ENCODE results near the gene IRX4. TPM values are rescaled to one million over a fixed set of nuclear protein-coding genes. Genes with fewer than 3 reads are reported as not detected.

Gene IRX4
- total RNA-seq, 2 donors from 2014 or later, result not detected

DNA sequence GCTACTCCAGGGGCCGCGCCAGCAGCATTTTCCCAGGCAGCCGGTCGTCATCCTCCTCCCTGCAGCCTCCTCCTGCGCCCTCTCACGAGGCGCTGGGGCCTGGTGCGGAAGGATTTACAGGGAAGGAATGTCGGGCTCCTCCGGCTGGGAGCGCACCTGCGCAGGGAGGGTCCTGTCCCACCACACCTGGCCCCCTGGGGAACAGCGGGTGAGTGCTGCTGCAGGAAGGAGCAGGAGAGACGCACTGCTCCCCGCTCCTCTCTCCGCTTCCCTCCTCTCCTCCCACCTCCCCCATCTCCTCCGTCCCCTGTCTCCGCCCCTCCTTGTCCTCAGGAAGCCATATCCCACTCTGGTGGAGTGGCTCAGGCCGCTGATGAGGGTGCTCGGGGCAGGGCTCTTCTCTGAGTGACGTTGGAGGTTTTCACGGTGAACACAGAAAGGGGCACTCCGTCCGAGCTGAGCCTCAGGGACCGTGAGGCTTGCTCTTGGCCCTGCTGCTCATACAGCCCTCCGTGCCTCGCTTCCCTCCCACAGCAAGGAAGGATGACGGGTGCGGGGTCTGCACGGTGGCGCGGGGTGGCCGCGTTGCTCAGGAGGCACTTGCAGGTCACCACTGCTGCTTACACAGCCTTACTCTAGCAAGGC, 31.3 kb downstream of the IRX4 start:
- Histone ChIP-seq H3K4me1 (no peaks in the 10 kb centered on the region), H3K27ac (no peak overlapping the region), H3K9me3 (no peaks in the 10 kb centered on the region), H3K27me3 (no peaks in the 10 kb centered on the region), H3K36me3 (replicated peaks in 1 of 2; ENCODE audit: insufficient read depth in 1 of 2, low read depth in 2 of 2) (no peaks in the 10 kb centered on the region), H3K4me3 (no peak overlapping the region)
- ATAC-seq, result no peak
- TF ChIP-seq POLR2A (IDR thresholded peaks at IDR 0.05), result no peak
- TF ChIP-seq, protein P1, sequence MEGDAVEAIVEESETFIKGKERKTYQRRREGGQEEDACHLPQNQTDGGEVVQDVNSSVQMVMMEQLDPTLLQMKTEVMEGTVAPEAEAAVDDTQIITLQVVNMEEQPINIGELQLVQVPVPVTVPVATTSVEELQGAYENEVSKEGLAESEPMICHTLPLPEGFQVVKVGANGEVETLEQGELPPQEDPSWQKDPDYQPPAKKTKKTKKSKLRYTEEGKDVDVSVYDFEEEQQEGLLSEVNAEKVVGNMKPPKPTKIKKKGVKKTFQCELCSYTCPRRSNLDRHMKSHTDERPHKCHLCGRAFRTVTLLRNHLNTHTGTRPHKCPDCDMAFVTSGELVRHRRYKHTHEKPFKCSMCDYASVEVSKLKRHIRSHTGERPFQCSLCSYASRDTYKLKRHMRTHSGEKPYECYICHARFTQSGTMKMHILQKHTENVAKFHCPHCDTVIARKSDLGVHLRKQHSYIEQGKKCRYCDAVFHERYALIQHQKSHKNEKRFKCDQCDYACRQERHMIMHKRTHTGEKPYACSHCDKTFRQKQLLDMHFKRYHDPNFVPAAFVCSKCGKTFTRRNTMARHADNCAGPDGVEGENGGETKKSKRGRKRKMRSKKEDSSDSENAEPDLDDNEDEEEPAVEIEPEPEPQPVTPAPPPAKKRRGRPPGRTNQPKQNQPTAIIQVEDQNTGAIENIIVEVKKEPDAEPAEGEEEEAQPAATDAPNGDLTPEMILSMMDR (IDR thresholded peaks at IDR 0.05), result no peak
- WGBS, 2 donors, result 3 to 6% methylated on average over 22 to 34 of the region's 34 CpGs
- DNase-seq, result no peak
- intact Hi-C loops (cut with DNase I), result no loop called here

DNA sequence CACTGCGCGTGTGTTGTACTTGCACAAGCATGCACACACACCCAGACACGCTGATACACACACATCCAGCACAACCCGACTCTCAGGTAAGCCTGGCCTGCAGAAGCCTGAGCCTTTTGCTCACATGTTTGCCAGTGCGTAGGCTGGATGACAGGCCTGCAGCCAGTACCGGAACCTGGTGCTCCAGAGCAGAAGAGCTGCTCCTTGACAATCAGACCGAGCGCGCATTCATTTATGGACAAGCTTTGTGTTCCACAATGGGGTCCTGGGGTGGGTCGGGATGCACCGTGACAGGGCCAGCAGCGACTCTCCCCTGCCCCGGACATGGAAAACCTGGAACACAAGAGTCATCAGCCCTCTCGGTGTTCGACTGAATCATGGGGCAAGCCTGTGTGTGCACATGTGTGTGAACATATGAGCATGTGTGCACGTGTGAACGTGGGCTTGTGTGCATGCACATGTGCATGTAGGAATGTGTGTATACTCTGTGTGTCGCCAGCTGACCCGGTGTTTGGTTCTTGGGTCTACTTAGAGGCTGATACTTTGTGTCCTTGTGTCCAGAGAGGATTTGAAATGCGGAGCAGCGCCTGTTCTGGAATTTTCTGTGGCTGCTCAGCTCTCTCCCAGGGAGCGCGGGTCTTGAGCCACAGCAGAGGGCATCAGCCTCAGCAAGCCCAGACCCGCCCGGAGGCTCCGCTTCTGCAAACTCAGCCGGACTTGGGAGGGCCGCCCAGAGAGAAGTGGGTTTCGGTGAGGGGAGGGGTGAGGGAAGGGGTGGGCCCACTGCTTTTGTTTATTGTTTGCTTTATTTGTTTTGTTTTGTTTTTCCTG, 32.2 kb downstream of the IRX4 start:
- Histone ChIP-seq H3K4me3 (no peak overlapping the region), H3K27me3 (no peaks in the 10 kb centered on the region), H3K9me3 (no peaks in the 10 kb centered on the region), H3K27ac (no peak overlapping the region), H3K36me3 (replicated peaks in 1 of 2; ENCODE audit: insufficient read depth in 1 of 2, low read depth in 2 of 2) (no peaks in the 10 kb centered on the region), H3K4me1 (no peaks in the 10 kb centered on the region)
- DNase-seq, result no peak
- intact Hi-C loops (cut with DNase I), result no loop called here
- ATAC-seq, result no peak
- no peak for TF ChIP-seq POLR2A (IDR thresholded peaks at IDR 0.05)
- TF ChIP-seq, protein P1 (IDR thresholded peaks at IDR 0.05), result no peak
- WGBS, 2 donors, result 49 to 55% methylated on average over 27 to 29 of the region's 29 CpGs

DNA sequence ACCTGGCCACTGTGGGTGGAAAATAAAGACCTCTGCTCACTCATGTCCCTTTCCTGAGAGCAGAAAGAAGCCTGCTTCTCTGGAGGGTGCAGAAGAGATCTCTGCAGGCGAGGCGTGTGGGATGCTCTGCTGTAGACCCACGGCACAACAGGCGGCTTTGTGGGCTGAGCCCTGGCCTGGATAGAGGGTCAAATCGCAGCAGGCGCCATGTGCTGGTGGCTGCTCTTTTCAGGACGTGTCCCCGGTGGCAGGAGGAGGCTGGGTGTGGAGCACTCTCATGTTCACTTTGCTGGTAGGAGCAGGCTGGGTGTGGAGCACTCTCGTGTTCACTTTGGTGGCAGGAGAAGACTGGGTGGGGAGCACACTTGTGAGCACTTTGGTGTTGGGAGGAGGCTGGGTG, 35.1 kb downstream of the IRX4 start:
- Histone ChIP-seq H3K4me1 (no peaks in the 10 kb centered on the region), H3K4me3 (no peak overlapping the region), H3K9me3 (no peaks in the 10 kb centered on the region), H3K27me3 (no peaks in the 10 kb centered on the region), H3K27ac (no peak overlapping the region), H3K36me3 (replicated peaks in 1 of 2; ENCODE audit: insufficient read depth in 1 of 2, low read depth in 2 of 2) (no peaks in the 10 kb centered on the region)
- no peak for ATAC-seq
- TF ChIP-seq, protein P1 (IDR thresholded peaks at IDR 0.05), result no peak
- TF ChIP-seq POLR2A (IDR thresholded peaks at IDR 0.05), result no peak
- no peak for DNase-seq
- intact Hi-C loops (cut with DNase I), result no loop called here
- 50 to 62% methylated on average over 9 of the region's 9 CpGs for WGBS, 2 donors

DNA sequence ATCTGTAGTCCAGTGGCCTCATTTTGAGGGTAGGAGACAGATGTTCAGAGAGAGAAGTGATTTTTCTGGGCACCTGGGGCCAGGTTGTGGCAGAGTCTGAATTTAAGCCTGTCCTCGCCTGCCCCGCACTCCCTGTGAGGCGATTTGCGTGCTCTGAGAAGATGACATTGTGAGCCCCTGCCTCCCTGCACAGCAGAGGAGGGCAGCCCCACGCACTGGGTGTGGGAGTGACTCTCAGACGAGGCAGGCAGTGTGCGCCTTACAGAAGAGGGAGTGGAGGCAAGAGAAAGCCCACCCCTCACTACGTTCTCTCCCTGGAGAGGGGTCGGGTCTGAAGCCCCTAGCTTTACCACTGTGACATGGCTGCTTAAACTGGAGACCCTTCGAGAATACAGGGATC, 35.7 kb downstream of the IRX4 start:
- intact Hi-C loops (cut with DNase I), result no loop called here
- H3K4me3 ChIP-seq, result no peak overlapping the region
- no peaks in the 10 kb centered on the region for H3K4me1 ChIP-seq
- WGBS, 2 donors, result 35 to 54% methylated on average over 6 to 10 of the region's 10 CpGs
- TF ChIP-seq POLR2A (IDR thresholded peaks at IDR 0.05), result no peak
- TF ChIP-seq, protein P1 (IDR thresholded peaks at IDR 0.05), result no peak
- no peaks in the 10 kb centered on the region for H3K27me3 ChIP-seq
- ATAC-seq (no peak), DNase-seq (no peak)
- H3K36me3 ChIP-seq (replicated peaks in 1 of 2; ENCODE audit: insufficient read depth in 1 of 2, low read depth in 2 of 2), result no peaks in the 10 kb centered on the region
- H3K27ac ChIP-seq, result no peak overlapping the region
- no peaks in the 10 kb centered on the region for H3K9me3 ChIP-seq
